ENCODE measurements around the gene DNAH10.

Gene DNAH10

DNA sequence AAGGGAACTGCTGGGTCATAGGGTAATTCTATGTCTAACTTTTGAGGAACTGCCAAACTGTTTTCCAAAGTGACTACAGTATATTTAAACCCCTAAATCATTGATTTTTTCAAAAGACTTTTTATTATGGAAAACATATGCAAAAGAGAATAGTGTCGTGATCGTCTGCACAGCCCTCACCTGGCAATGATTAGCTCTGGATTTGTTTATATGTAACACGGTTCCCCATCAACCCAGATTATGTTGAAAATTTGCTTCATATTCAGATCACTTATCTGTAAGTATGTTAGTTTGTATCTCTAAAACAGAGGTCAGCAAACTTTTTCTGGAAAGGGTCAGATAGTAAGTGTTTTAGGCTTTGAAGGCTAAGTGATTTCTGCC lies 157.9 kb downstream of the DNAH10 start:
- no peak overlapping the region for H3K4me3 ChIP-seq (ENCODE audit: low read depth in 1 of 2, low read length in 2 of 2)

DNA sequence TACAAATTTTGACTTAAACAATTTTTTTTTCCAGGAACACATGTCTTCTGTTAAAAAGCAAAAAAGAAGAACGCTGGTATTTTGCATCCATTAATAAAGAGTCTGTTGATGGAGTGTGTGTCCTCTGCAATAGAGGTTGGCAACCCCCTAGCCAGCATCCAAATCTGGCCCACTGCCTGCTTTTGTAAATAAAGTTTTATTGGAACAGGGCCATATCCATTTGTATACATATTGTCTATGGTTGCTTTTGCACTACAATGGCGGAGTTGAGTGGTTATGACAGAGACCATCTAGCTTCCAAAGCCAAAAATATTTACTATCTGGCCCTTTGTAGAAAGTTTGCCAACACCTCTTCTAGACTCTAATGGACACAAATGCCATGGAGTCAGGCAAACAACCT lies 160.9 kb downstream of the DNAH10 start:
- H3K27ac ChIP-seq (ENCODE audit: low read depth, low read length) = no peak overlapping the region
- no peaks in the 10 kb centered on the region for H3K9me3 ChIP-seq (ENCODE audit: control insufficient read depth in 1 of 2, low read length in 2 of 2)
- no peak overlapping the region for H3K9ac ChIP-seq (ENCODE audit: low read depth in 1 of 2, low read length in 2 of 2)
- no peaks in the 10 kb centered on the region for H3K36me3 ChIP-seq (ENCODE audit: control insufficient read depth in 1 of 2, insufficient read depth in 2 of 2, low read length in 2 of 2)
- H3K27me3 ChIP-seq (ENCODE audit: control insufficient read depth in 1 of 2, insufficient read depth in 2 of 2, low read length in 2 of 2) = peaks cover 0 to 3% of the 10 kb centered on the region in 2 donors
- no peak overlapping the region for H3K4me3 ChIP-seq (ENCODE audit: low read depth in 1 of 2, low read length in 2 of 2)
- H3K4me1 ChIP-seq (ENCODE audit: control insufficient read depth in 1 of 2, insufficient read depth in 2 of 2, low read length in 2 of 2) = no peaks in the 10 kb centered on the region

More for the DNA sequence above, 157.9 kb downstream of the DNAH10 start:
- no peaks in the 10 kb centered on the region for H3K9me3 ChIP-seq (ENCODE audit: control insufficient read depth in 1 of 2, low read length in 2 of 2)
- no peaks in the 10 kb centered on the region for H3K4me1 ChIP-seq (ENCODE audit: control insufficient read depth in 1 of 2, insufficient read depth in 2 of 2, low read length in 2 of 2)
- H3K27ac ChIP-seq (ENCODE audit: low read depth, low read length) = no peak overlapping the region
- H3K27me3 ChIP-seq (ENCODE audit: control insufficient read depth in 1 of 2, insufficient read depth in 2 of 2, low read length in 2 of 2) = peaks cover 0 to 8% of the 10 kb centered on the region in 2 donors
- no peak overlapping the region for H3K9ac ChIP-seq (ENCODE audit: low read depth in 1 of 2, low read length in 2 of 2)
- no peaks in the 10 kb centered on the region for H3K36me3 ChIP-seq (ENCODE audit: control insufficient read depth in 1 of 2, insufficient read depth in 2 of 2, low read length in 2 of 2)

DNA sequence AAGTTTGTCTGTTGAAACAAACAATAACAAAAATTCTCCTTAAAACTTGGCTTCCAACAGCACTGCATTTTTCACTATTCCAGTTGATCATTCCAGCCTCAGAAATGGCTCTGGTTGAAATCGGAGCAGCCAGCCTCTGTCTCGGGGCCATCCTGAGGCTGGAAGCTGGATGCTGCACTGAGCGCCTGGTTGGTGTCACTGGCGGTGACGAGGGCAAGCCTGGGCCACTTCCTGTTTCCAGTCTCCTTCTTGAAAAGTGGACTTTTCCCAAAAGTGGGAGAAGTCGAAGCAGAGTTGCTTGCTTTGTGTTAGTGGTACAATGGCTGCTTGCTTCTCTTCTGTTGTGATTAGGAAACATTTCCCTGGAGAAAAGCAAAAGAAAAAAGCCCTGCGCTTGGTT lies 161.8 kb downstream of the DNAH10 start:
- Histone ChIP-seq H3K27me3 (ENCODE audit: control insufficient read depth in 1 of 2, insufficient read depth in 2 of 2, low read length in 2 of 2) (peaks cover 0 to 3% of the 10 kb centered on the region in 2 donors), H3K36me3 (ENCODE audit: control insufficient read depth in 1 of 2, insufficient read depth in 2 of 2, low read length in 2 of 2) (no peaks in the 10 kb centered on the region), H3K27ac (ENCODE audit: low read depth, low read length) (no peak overlapping the region), H3K9ac (ENCODE audit: low read depth in 1 of 2, low read length in 2 of 2) (no peak overlapping the region), H3K9me3 (ENCODE audit: control insufficient read depth in 1 of 2, low read length in 2 of 2) (no peaks in the 10 kb centered on the region), H3K4me1 (ENCODE audit: control insufficient read depth in 1 of 2, insufficient read depth in 2 of 2, low read length in 2 of 2) (no peaks in the 10 kb centered on the region), H3K4me3 (ENCODE audit: low read depth in 1 of 2, low read length in 2 of 2) (no peak overlapping the region)

DNA sequence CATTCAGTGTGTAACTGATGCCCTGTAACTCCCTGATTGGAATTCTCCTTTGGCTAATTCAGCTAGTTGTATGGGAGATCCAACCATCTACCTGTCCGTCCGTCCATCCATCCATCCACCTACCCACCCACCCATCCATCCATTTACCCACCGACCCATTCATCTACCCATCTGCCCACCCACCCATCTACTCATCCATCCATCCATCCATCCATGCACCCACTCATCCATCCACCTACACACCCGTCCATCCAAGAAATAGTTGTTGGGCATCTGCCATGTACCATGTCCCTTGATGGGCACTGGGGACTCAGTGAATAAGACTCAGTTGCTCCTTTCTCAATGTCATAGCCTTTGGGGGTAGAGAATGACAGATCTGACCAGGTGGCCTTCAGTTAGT lies 162.4 kb downstream of the DNAH10 start:
- Histone ChIP-seq H3K27me3 (ENCODE audit: control insufficient read depth in 1 of 2, insufficient read depth in 2 of 2, low read length in 2 of 2) (peaks cover 0 to 2% of the 10 kb centered on the region in 2 donors), H3K27ac (ENCODE audit: low read depth, low read length) (no peak overlapping the region), H3K9me3 (ENCODE audit: control insufficient read depth in 1 of 2, low read length in 2 of 2) (no peaks in the 10 kb centered on the region), H3K4me3 (ENCODE audit: low read depth in 1 of 2, low read length in 2 of 2) (no peak overlapping the region), H3K9ac (ENCODE audit: low read depth in 1 of 2, low read length in 2 of 2) (no peak overlapping the region), H3K4me1 (ENCODE audit: control insufficient read depth in 1 of 2, insufficient read depth in 2 of 2, low read length in 2 of 2) (no peaks in the 10 kb centered on the region), H3K36me3 (ENCODE audit: control insufficient read depth in 1 of 2, insufficient read depth in 2 of 2, low read length in 2 of 2) (no peaks in the 10 kb centered on the region)

DNA sequence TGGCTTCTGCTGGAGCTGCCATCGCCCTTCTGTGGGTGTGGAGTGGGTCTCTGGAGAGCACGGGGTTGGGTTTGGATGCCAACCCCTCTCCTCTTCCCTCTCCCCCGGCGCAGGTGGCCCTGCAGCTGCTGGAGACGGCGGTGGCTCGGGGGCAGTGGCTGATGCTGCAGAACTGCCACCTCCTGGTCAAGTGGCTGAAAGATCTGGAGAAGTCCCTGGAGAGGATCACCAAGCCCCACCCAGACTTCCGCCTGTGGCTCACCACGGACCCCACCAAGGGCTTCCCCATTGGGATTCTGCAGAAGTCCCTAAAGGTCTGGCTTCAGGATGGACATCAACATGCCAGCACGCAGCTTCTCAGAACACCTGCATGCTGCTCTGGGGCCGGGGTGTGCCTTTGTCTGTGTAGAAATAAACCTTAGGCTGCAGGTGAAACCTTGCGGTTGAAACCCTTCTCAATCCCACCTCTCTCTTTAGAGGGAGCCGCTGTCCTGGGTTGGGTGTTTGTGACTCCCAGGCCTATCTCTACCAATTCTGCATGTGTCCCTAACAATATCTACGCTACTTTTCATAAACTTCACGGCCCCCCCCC lies 166.3 kb downstream of the DNAH10 start:
- Histone ChIP-seq H3K9me3 (ENCODE audit: control insufficient read depth in 1 of 2, low read length in 2 of 2) (no peaks in the 10 kb centered on the region), H3K9ac (ENCODE audit: low read depth in 1 of 2, low read length in 2 of 2) (no peak overlapping the region), H3K4me3 (ENCODE audit: low read depth in 1 of 2, low read length in 2 of 2) (no peak overlapping the region), H3K36me3 (ENCODE audit: control insufficient read depth in 1 of 2, insufficient read depth in 2 of 2, low read length in 2 of 2) (no peaks in the 10 kb centered on the region), H3K27me3 (ENCODE audit: control insufficient read depth in 1 of 2, insufficient read depth in 2 of 2, low read length in 2 of 2) (no peaks in the 10 kb centered on the region), H3K4me1 (ENCODE audit: control insufficient read depth in 1 of 2, insufficient read depth in 2 of 2, low read length in 2 of 2) (no peaks in the 10 kb centered on the region), H3K27ac (ENCODE audit: low read depth, low read length) (no peak overlapping the region)

DNA sequence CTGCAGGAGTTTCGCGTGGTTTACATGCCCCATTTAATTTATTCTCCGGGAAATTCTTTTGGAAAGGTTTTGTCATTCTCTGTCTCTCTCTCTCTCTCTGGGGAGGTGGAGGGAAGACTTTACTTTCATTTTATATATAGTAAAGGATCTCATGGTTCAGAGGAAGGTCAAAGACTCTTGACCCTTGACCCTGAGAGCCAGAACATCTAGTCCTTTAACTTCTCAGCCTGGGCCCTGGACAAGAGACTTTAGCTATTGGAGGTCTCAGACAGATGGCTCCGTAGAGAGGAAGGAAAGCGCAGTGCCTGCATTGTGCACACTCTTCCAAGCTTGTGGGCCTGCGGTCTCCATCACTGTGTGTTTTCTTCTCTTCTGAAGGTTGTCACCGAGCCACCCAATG lies 166.8 kb downstream of the DNAH10 start:
- no peak overlapping the region for H3K9ac ChIP-seq (ENCODE audit: low read depth in 1 of 2, low read length in 2 of 2)
- H3K4me1 ChIP-seq (ENCODE audit: control insufficient read depth in 1 of 2, insufficient read depth in 2 of 2, low read length in 2 of 2) = no peaks in the 10 kb centered on the region
- no peaks in the 10 kb centered on the region for H3K36me3 ChIP-seq (ENCODE audit: control insufficient read depth in 1 of 2, insufficient read depth in 2 of 2, low read length in 2 of 2)
- no peak overlapping the region for H3K4me3 ChIP-seq (ENCODE audit: low read depth in 1 of 2, low read length in 2 of 2)
- no peaks in the 10 kb centered on the region for H3K27me3 ChIP-seq (ENCODE audit: control insufficient read depth in 1 of 2, insufficient read depth in 2 of 2, low read length in 2 of 2)
- H3K9me3 ChIP-seq (ENCODE audit: control insufficient read depth in 1 of 2, low read length in 2 of 2) = no peaks in the 10 kb centered on the region
- H3K27ac ChIP-seq (ENCODE audit: low read depth, low read length) = no peak overlapping the region

DNA sequence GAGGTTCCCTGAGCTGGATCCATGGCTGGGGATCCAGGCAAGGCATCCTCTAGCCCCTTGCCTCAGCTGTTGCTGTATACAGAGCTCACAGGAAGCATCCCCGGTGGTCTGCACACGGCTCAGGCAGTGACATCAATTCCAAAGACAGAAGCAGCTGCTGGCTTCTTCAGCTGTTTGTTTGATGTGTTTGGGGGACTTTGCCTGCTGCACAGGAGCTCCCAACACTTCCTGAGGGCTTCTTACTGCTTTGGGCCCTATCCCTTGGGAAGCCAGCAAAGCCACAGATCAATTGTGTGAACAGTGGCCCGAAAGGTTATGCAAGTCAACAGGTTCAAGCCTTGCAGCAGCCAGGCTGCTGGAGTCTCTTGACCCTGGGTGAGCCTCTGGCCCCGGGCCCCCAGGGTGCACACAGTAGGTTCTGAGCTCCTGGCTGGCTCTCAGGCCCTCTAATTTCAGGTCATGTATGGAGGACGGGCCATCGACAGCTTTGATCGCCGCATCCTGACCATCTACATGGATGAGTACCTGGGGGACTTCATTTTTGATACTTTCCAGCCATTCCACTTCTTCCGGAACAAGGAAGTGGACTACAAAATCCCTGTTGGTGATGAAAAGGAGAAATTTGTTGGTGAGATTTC lies 168.0 kb downstream of the DNAH10 start:
- Histone ChIP-seq H3K4me3 (ENCODE audit: low read depth in 1 of 2, low read length in 2 of 2) (no peak overlapping the region), H3K9ac (ENCODE audit: low read depth in 1 of 2, low read length in 2 of 2) (no peak overlapping the region), H3K27ac (ENCODE audit: low read depth, low read length) (no peak overlapping the region), H3K9me3 (ENCODE audit: control insufficient read depth in 1 of 2, low read length in 2 of 2) (no peaks in the 10 kb centered on the region), H3K36me3 (ENCODE audit: control insufficient read depth in 1 of 2, insufficient read depth in 2 of 2, low read length in 2 of 2) (no peaks in the 10 kb centered on the region), H3K27me3 (ENCODE audit: control insufficient read depth in 1 of 2, insufficient read depth in 2 of 2, low read length in 2 of 2) (no peaks in the 10 kb centered on the region), H3K4me1 (ENCODE audit: control insufficient read depth in 1 of 2, insufficient read depth in 2 of 2, low read length in 2 of 2) (no peaks in the 10 kb centered on the region)

DNA sequence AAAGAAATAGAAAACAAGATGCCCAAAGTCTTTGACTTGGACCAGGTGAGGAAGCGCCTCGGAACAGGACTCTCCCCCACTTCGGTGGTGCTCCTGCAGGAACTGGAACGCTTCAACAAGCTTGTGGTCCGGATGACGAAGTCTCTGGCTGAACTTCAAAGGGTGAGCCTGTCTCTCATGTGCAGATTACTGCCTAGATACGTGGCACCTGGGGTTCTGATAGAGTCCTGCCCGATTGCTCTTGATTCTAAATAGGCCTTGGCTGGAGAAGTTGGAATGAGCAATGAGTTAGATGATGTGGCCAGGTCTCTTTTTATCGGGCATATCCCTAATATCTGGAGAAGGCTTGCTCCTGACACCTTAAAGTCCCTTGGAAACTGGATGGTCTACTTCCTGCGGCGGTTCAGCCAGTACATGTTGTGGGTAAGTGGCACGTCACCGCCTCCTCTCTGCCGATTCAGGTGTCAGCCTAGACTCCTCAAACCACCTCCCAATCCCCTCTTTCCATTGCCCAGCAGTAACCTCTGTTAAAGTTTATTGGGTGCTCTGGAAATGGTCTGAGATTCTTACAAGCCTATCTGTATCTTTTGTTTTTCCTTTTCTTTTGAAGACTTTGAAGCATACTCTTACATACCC lies 169.7 kb downstream of the DNAH10 start:
- Histone ChIP-seq H3K27ac (ENCODE audit: low read depth, low read length) (no peak overlapping the region), H3K9ac (ENCODE audit: low read depth in 1 of 2, low read length in 2 of 2) (no peak overlapping the region), H3K4me3 (ENCODE audit: low read depth in 1 of 2, low read length in 2 of 2) (no peak overlapping the region), H3K4me1 (ENCODE audit: control insufficient read depth in 1 of 2, insufficient read depth in 2 of 2, low read length in 2 of 2) (no peaks in the 10 kb centered on the region), H3K27me3 (ENCODE audit: control insufficient read depth in 1 of 2, insufficient read depth in 2 of 2, low read length in 2 of 2) (no peaks in the 10 kb centered on the region), H3K36me3 (ENCODE audit: control insufficient read depth in 1 of 2, insufficient read depth in 2 of 2, low read length in 2 of 2) (peaks cover 0 to 4% of the 10 kb centered on the region in 2 donors), H3K9me3 (ENCODE audit: control insufficient read depth in 1 of 2, low read length in 2 of 2) (no peaks in the 10 kb centered on the region)

DNA sequence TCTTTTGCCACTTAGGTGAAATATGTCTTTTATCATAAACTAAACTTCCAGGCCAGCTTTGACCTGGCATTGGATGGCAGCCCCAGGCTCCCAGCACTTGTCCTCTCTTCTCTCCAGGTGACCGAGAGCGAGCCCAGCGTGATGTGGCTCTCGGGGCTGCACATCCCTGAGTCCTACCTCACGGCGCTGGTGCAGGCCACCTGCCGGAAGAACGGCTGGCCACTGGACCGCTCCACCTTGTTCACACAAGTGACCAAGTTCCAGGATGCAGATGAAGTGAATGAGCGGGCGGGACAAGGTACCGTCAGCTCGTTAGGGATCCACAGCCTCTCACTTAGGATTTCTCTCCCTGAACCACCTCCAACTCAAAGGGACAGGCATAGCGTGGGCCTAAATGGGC lies 171.1 kb downstream of the DNAH10 start:
- no peak overlapping the region for H3K27ac ChIP-seq (ENCODE audit: low read depth, low read length)
- H3K9ac ChIP-seq (ENCODE audit: low read depth in 1 of 2, low read length in 2 of 2) = no peak overlapping the region
- H3K36me3 ChIP-seq (ENCODE audit: control insufficient read depth in 1 of 2, insufficient read depth in 2 of 2, low read length in 2 of 2) = peaks cover 0 to 7% of the 10 kb centered on the region in 2 donors
- no peak overlapping the region for H3K4me3 ChIP-seq (ENCODE audit: low read depth in 1 of 2, low read length in 2 of 2)
- H3K9me3 ChIP-seq (ENCODE audit: control insufficient read depth in 1 of 2, low read length in 2 of 2) = no peaks in the 10 kb centered on the region
- no peaks in the 10 kb centered on the region for H3K4me1 ChIP-seq (ENCODE audit: control insufficient read depth in 1 of 2, insufficient read depth in 2 of 2, low read length in 2 of 2)
- H3K27me3 ChIP-seq (ENCODE audit: control insufficient read depth in 1 of 2, insufficient read depth in 2 of 2, low read length in 2 of 2) = no peaks in the 10 kb centered on the region

DNA sequence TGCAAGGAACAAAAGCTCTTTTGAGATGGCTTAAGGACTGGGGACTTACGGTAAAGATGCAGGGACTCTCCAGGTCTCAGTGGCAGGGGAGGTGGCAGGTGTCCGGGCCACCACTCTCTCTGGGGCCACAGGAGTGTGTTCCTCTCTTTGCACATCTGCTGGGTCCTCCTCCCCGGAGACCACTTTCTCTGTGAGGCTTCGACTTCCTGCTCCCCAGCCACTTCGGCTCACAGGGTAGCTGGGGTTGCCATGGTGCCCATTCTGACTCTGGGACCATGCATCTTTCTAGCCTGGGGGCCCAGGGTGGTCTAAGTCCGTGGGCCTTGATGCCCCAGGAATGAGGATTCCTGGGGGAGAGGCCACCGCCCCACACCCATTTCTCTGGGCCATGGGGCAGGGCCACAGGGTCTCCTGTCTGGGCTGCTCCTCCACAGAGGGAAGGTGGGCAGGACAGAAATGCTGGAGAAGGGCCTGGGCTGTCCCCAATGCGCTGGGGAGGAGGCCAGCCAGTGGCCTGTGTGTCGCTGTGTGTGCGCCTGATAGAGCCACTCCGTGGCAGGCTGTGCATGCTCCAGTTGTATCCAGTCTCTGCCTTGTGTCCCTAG lies 172.0 kb downstream of the DNAH10 start:
- peaks cover 0 to 7% of the 10 kb centered on the region in 2 donors for H3K36me3 ChIP-seq (ENCODE audit: control insufficient read depth in 1 of 2, insufficient read depth in 2 of 2, low read length in 2 of 2)
- no peaks in the 10 kb centered on the region for H3K9me3 ChIP-seq (ENCODE audit: control insufficient read depth in 1 of 2, low read length in 2 of 2)
- no peak overlapping the region for H3K27ac ChIP-seq (ENCODE audit: low read depth, low read length)
- no peak overlapping the region for H3K9ac ChIP-seq (ENCODE audit: low read depth in 1 of 2, low read length in 2 of 2)
- no peaks in the 10 kb centered on the region for H3K4me1 ChIP-seq (ENCODE audit: control insufficient read depth in 1 of 2, insufficient read depth in 2 of 2, low read length in 2 of 2)
- H3K4me3 ChIP-seq (ENCODE audit: low read depth in 1 of 2, low read length in 2 of 2) = no peak overlapping the region
- H3K27me3 ChIP-seq (ENCODE audit: control insufficient read depth in 1 of 2, insufficient read depth in 2 of 2, low read length in 2 of 2) = no peaks in the 10 kb centered on the region

All from duodenal mucosa (tissue), 2 donors.